Activated naive CD8-positive, alpha-beta T cell treated with anti-CD3 and anti-CD28 coated beads, Interleukin-2, amount 50 U/mL, for 24 hours (primary cell): Measurements from ENCODE around the gene GDNF.
"Not testable (repeated sequence)": the region's sequence is repeated elsewhere in the genome, so short reads cannot be mapped to it uniquely, and the experiment has no call there.

Source experiments
- ATAC-seq: fragments of 150-1000 bp; cut with Tn5 transposase; one replicate; pipeline ENCODE4 v1.10.0; 2021
- DNase-seq: peaks from one replicate; pipeline ENCODE4 v3.0.0; 2021
- H3K27ac Mint-ChIP-seq: one replicate; pipeline ENCODE4 v1.8.0; 2021; ENCODE audit warnings: mild to moderate bottlenecking, mixed read lengths
- H3K27me3 Mint-ChIP-seq: one replicate; pipeline ENCODE4 v1.8.0; 2021; ENCODE audit warnings: mixed read lengths
- H3K36me3 Mint-ChIP-seq: one replicate; pipeline ENCODE4 v1.8.0; 2021; ENCODE audit warnings: low read depth, mixed read lengths
- H3K4me1 Mint-ChIP-seq: one replicate; pipeline ENCODE4 v1.8.0; 2021; ENCODE audit warnings: mixed read lengths
- H3K4me3 Mint-ChIP-seq: one replicate; pipeline ENCODE4 v1.8.0; 2021; ENCODE audit warnings: mild to moderate bottlenecking, moderate library complexity, mixed read lengths
- H3K9me3 Mint-ChIP-seq: one replicate; pipeline ENCODE4 v1.8.0; 2021; ENCODE audit warnings: mixed read lengths

Gene GDNF

DNA sequence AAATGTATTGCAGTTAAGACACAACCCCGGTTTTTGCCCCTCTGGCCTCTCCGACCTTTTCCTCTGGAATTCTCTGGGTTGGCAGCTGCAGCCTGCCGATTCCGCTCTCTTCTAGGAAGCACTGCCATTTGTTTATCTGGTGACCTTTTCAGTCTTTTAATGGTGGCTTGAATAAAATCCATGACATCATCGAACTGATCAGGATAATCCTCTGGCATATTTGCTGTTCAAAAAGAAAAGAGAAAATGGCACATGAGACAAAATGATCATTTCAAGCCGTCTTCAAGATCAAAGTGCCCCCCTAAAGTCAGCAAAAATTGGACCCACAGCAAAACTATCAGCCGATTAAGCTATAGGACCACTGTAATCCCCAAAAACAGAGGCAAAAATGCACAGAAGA lies 23.9 kb downstream of the GDNF start:
- peaks cover 7% of the 10 kb centered on the region for H3K27me3 Mint-ChIP-seq
- no peak for DNase-seq
- H3K9me3 Mint-ChIP-seq: no peaks in the 10 kb centered on the region
- no peak overlapping the region for H3K27ac Mint-ChIP-seq
- no peaks in the 10 kb centered on the region for H3K36me3 Mint-ChIP-seq
- no peak for ATAC-seq
- no peak overlapping the region for H3K4me3 Mint-ChIP-seq
- H3K4me1 Mint-ChIP-seq: no peaks in the 10 kb centered on the region

DNA sequence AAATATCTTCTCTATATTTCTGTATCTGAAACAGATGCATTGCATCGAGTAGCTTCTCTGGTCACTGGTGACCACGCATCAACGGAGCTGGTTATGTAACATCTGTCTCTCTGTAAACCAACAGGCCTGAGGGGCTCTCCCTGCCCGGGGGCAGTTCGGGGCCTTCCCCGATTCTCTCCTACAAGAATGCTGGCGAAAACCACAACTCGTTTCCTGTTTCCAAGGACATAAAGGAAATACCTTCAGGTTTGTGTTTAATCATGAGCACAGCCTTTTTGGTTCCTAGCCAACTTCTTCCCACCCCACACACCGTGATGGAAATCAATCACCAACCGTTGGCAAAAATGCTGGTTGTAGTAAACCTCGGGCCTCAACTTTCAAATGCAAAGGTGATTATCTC lies 25.1 kb downstream of the GDNF start:
- Mint-ChIP-seq H3K4me3 (no peak overlapping the region), H3K36me3 (no peaks in the 10 kb centered on the region), H3K9me3 (no peaks in the 10 kb centered on the region), H3K4me1 (no peaks in the 10 kb centered on the region), H3K27me3 (peaks cover 10% of the 10 kb centered on the region), H3K27ac (no peak overlapping the region)
- no peak for ATAC-seq
- no peak for DNase-seq

DNA sequence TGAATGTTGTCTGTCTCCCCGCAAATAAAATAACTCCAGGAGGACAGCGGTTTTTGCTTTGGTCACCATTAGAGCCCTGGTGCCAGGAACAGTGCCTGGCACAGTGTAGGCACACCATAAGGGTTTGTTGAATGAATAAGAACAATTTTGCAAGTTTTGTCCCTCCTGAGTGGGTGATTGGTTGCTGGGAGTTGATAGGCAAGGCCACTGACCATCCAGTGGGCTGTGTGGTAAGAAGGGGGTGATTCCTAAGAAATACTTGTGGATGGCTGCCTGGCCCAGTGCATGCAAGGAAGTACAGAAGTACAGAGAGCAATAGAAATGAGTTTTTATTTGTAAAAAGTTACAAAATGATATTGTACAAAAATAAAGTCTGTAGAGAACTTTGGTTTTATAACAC lies 27.5 kb downstream of the GDNF start:
- no peaks in the 10 kb centered on the region for H3K4me1 Mint-ChIP-seq
- DNase-seq (no peak), ATAC-seq (no peak)
- H3K36me3 Mint-ChIP-seq: no peaks in the 10 kb centered on the region
- H3K27me3 Mint-ChIP-seq: peaks cover 6% of the 10 kb centered on the region
- H3K27ac Mint-ChIP-seq: no peak overlapping the region
- no peak overlapping the region for H3K4me3 Mint-ChIP-seq
- H3K9me3 Mint-ChIP-seq: no peaks in the 10 kb centered on the region

DNA sequence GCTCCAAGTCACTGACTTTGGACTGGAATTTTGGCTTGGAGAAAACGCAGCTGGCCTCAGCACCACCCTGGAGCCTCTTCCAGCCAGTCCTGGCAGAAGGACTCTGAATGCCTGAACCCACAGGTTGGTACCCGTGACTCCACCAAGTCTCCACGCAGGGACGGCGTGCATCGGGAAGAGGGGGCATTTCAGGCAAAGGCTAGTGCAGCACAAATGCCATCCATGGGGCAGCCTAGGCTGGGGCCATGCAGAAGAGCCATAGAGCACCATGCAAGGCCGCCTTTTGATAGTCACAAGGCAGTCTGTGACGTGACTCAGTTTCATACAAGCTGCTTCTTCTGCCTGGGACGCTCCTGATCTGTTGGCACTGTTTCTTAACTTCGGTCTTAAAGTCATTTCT lies 28.0 kb downstream of the GDNF start:
- H3K36me3 Mint-ChIP-seq: no peaks in the 10 kb centered on the region
- no peaks in the 10 kb centered on the region for H3K4me1 Mint-ChIP-seq
- H3K4me3 Mint-ChIP-seq: no peak overlapping the region
- DNase-seq: no peak
- H3K9me3 Mint-ChIP-seq: no peaks in the 10 kb centered on the region
- H3K27ac Mint-ChIP-seq: no peak overlapping the region
- H3K27me3 Mint-ChIP-seq: peaks cover 6% of the 10 kb centered on the region
- ATAC-seq: no peak

DNA sequence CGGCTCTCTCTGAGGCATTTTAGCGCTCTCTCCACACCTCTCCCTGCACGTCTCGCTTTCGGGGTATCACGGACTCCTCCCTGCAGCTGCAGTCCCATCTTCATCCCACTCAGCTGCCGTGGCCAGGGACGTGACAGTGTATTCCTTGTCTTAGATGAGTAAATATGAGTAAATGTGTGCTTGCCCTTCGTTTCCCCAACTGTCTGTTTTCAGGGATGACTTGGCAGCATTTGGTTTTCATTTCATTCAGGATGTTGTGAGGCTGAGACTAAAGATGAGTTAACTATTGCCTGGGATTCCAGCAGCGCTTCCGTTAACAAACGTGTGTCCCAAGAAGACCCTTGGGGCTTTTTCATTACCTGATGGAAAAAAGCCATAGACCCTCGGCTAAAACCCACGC lies 29.5 kb downstream of the GDNF start:
- Mint-ChIP-seq H3K4me1 (no peaks in the 10 kb centered on the region), H3K4me3 (no peak overlapping the region), H3K27me3 (peaks cover 4% of the 10 kb centered on the region), H3K9me3 (no peaks in the 10 kb centered on the region), H3K27ac (no peak overlapping the region), H3K36me3 (no peaks in the 10 kb centered on the region)
- ATAC-seq: no peak
- DNase-seq: no peak

DNA sequence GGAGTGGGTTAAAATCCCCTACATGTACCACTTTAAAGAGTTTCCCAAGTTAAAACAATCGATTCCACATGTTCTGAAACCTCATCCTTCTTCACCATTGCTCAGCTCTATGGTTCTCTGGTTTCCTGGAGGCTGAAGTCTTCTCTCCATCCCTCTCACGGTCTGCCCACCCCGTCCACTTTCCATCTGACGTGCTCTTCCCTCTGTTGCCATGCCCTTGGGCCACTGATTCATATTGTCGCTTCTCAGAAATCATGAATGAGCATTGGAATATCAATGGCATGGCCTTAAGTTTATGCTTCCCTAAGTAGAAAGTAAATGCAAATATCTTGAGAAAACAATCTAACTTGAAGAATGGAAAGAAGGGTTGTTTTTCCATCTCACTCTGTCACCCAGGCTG lies 30.9 kb downstream of the GDNF start:
- Mint-ChIP-seq H3K27ac (no peak overlapping the region), H3K4me3 (no peak overlapping the region), H3K9me3 (no peaks in the 10 kb centered on the region), H3K27me3 (peaks cover 3% of the 10 kb centered on the region), H3K4me1 (no peaks in the 10 kb centered on the region), H3K36me3 (no peaks in the 10 kb centered on the region)
- no peak for DNase-seq
- ATAC-seq: no peak

DNA sequence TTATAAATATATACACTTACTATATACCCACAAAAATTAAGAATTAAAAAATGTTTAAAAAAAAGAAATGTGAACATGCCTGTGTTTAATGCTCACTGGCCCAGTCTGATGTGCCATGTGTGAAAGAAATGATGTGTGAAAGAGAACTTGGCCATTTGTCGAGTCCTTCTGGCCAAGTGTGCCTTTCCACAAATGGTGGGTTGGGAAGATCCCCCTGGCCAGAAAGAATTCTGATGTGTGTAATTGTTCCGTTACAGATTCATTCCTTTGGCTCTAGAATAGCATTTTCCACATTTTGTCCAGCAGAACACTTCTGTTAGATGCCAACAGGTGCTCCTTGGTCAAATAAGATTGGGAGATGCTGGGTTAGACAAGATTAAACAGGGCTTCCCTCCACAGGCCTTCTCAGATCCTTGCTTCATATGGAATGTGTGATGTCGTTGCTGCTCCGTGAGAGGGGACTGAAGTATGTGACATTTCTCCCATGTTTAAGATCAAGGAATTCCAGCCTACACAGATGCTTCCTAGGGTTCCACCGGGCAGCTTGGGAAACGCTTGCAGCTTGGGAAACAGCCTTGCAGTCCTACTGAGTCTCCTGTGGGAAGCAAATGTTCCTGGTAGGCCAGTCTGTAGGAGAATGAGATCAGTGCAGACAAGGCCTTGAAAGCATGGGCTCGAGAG lies 32.1 kb downstream of the GDNF start:
- Mint-ChIP-seq H3K4me3 (no peak overlapping the region), H3K9me3 (no peaks in the 10 kb centered on the region), H3K4me1 (no peaks in the 10 kb centered on the region), H3K27ac (no peak overlapping the region), H3K36me3 (no peaks in the 10 kb centered on the region), H3K27me3 (peaks cover 3% of the 10 kb centered on the region)
- DNase-seq (no peak), ATAC-seq (no peak)

DNA sequence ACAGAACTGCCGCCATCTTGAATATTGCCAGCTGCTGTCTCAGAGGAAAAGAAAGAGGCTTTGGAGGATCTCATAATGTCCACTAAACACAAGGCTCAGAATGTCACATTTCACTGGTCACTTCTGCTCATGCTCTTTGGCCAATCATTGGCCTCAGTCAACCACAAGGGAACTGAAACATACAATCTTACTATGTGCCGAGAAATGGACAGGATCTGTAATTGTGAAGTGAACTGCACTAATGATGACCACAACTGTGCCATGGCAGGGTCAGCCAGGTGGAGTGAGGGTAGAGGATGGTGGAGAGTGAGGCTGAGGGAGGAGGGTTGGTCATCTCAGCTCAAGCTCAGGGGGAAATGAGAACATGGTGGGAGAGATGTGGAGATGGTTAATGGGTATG lies 32.8 kb downstream of the GDNF start:
- H3K36me3 Mint-ChIP-seq: no peaks in the 10 kb centered on the region
- DNase-seq: no peak
- H3K4me1 Mint-ChIP-seq: no peaks in the 10 kb centered on the region
- H3K9me3 Mint-ChIP-seq: no peaks in the 10 kb centered on the region
- no peak overlapping the region for H3K27ac Mint-ChIP-seq
- no peak for ATAC-seq
- peaks cover 3% of the 10 kb centered on the region for H3K27me3 Mint-ChIP-seq
- no peak overlapping the region for H3K4me3 Mint-ChIP-seq

DNA sequence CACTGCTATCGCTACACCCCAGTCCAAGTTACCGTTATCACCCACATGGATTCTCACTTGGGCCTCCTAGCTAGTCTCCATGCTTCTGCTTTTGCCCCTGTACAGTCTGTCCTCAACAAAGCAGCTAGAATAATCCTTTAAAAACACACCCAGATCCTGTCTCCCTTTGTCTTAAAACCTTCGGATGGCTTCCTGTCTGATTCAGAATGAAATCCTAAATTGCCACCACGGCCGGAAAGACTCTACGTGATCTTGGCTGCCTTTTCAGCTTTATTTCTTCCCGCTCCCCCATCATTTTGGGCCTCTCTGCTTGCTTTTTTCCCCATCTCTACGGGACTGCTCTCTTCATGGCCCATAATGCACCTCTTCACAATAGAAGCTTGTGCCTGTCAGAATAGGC lies 33.4 kb downstream of the GDNF start:
- H3K4me1 Mint-ChIP-seq: no peaks in the 10 kb centered on the region
- H3K27me3 Mint-ChIP-seq: peaks cover 3% of the 10 kb centered on the region
- no peak overlapping the region for H3K4me3 Mint-ChIP-seq
- ATAC-seq: no peak
- H3K27ac Mint-ChIP-seq: no peak overlapping the region
- DNase-seq: no peak
- H3K9me3 Mint-ChIP-seq: no peaks in the 10 kb centered on the region
- H3K36me3 Mint-ChIP-seq: no peaks in the 10 kb centered on the region

DNA sequence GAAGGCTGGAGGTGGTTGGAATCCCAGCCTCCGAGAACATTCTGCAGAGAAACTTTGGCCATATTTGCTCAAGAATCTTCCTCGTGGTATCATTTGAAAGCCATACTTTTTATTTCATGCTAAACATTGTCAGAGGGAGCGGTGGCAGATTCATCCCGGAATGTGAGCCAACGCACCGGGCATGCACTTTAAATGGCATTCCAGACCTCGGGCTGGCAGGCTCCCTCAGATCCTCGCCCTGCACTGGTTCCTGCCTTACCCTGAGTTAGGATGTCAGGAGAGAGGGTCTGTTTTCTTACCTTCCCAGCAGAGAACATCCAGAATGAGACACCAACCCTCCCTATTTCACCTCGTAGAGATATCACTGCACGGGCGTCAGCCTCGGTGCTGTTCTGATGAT lies 33.8 kb downstream of the GDNF start:
- DNase-seq: no peak
- peaks cover 3% of the 10 kb centered on the region for H3K27me3 Mint-ChIP-seq
- H3K36me3 Mint-ChIP-seq: no peaks in the 10 kb centered on the region
- H3K9me3 Mint-ChIP-seq: no peaks in the 10 kb centered on the region
- no peak for ATAC-seq
- no peak overlapping the region for H3K27ac Mint-ChIP-seq
- H3K4me3 Mint-ChIP-seq: no peak overlapping the region
- no peaks in the 10 kb centered on the region for H3K4me1 Mint-ChIP-seq

DNA sequence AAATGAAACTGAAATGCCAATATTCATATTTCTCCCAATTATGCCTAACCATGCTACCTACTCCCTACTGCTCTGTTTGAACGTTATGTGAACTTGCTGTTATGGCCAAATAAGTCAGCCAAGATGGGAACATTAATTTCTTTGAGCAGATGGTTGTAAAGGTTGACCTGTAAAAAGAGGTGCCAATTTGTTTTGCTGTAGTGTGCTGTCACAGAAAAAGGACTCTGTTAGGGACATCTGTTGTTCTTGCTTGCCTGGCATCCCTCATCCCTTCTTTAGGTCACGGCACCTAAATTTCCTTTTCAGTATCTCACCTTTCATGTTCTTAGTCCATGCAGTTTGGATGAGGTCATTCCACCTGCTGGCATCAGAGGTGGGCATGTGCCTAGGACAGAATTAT lies 35.4 kb downstream of the GDNF start:
- DNase-seq (no peak), ATAC-seq (no peak)
- Mint-ChIP-seq H3K4me1 (no peaks in the 10 kb centered on the region), H3K36me3 (no peaks in the 10 kb centered on the region), H3K27me3 (no peaks in the 10 kb centered on the region), H3K4me3 (no peak overlapping the region), H3K27ac (no peak overlapping the region), H3K9me3 (no peaks in the 10 kb centered on the region)

DNA sequence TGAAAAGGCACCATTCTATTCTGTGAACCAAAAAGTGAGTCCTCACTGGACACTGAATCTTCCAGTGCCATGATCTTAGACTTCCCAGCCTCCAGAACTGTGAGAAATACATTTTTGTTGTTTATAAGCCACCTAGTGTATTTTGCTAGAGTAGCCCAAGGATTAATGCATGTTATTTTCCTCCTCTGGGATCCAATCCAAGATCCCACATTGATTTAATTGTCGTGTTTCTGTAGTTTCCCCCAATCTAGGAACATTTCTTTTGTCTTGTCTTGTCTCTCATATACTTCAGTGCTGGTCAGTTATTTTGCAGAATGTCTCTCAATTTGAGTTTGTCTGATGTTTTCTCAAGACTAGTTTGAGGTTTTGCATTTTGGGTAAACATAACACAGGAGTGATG lies 36.4 kb downstream of the GDNF start:
- DNase-seq: no peak
- Mint-ChIP-seq H3K36me3 (no peaks in the 10 kb centered on the region), H3K27ac (no peak overlapping the region), H3K4me3 (no peak overlapping the region), H3K4me1 (no peaks in the 10 kb centered on the region), H3K27me3 (no peaks in the 10 kb centered on the region), H3K9me3 (no peaks in the 10 kb centered on the region)
- ATAC-seq: no peak

DNA sequence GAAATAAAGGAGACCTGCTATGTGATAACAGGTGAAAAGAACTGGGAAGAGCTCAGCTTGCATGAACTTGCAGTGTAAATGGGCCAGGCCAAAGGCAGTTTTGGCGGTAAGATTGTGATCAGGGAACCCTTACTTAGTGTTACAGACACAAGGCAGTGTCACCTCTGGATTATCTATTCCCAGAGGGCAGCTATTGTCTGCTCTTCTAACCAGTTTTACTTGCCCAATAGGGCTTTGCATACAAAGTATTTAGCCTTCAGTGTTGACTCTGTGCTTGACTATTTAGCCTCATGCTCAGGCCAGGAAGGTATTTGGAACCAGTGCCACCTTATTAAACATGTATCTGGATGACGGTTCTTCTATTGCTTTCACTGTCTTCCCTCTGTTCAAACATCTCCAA lies 38.3 kb downstream of the GDNF start:
- Mint-ChIP-seq H3K36me3 (no peaks in the 10 kb centered on the region), H3K4me1 (no peaks in the 10 kb centered on the region)

DNA sequence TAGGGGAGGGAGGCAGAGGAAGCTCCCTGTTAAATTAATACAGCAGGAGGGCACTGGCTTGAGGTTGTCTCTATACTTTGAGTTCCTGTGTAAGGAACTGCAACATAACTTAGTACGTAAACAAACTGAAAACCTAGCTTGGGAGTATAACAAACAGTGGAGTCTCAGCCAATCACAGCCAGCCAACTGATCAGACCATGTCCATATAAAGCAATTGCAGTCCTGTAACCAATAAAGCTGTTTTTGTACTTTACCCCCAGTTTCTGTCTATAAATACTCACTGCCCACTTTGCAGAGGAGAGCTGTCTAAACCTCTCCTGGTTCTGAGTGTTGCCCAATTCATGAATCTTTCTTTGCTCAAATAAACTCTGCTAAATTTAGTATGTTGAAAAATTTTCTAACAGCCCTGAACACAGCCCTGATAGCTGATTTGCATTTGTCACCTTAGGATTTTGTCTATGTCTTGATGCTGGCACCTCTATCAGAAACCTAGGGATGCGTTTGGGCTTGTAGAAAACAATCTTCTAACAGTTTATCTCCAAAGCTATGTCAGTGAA lies 39.9 kb downstream of the GDNF start:
- Mint-ChIP-seq H3K9me3 (peaks cover 5% of the 10 kb centered on the region), H3K36me3 (no peaks in the 10 kb centered on the region), H3K27ac (no peak overlapping the region), H3K4me1 (no peaks in the 10 kb centered on the region), H3K4me3 (no peak overlapping the region), H3K27me3 (no peaks in the 10 kb centered on the region)
- ATAC-seq (no peak), DNase-seq (no peak)

More for the DNA sequence above, 38.3 kb downstream of the GDNF start:
- ATAC-seq (no peak), DNase-seq (no peak)
- no peak overlapping the region for H3K27ac Mint-ChIP-seq
- H3K4me3 Mint-ChIP-seq: no peak overlapping the region
- H3K27me3 Mint-ChIP-seq: no peaks in the 10 kb centered on the region
- H3K9me3 Mint-ChIP-seq: no peaks in the 10 kb centered on the region

DNA sequence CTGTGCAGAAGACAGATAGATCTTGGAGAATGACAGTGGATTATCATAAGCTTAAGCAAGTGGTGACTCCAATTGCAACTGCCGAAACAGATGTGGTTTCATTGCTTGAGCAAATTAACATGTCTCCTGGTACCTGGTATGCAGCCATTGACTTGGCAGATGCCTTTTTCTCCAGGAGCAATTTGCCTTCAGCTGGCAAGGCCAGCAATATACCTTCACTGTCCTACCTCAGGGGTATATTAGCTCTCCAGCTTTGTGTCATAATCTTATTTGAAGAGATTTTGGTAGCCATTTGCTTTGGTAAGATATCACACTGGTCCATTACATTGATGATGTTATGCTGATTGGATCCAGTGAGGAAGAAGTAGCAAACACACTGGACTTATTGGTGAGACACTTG lies 43.4 kb downstream of the GDNF start:
- not testable (repeated sequence) for H3K27ac Mint-ChIP-seq, H3K27me3 Mint-ChIP-seq, DNase-seq, H3K36me3 Mint-ChIP-seq, H3K4me3 Mint-ChIP-seq, H3K4me1 Mint-ChIP-seq, ATAC-seq
- H3K9me3 Mint-ChIP-seq: peaks cover 22% of the 10 kb centered on the region

DNA sequence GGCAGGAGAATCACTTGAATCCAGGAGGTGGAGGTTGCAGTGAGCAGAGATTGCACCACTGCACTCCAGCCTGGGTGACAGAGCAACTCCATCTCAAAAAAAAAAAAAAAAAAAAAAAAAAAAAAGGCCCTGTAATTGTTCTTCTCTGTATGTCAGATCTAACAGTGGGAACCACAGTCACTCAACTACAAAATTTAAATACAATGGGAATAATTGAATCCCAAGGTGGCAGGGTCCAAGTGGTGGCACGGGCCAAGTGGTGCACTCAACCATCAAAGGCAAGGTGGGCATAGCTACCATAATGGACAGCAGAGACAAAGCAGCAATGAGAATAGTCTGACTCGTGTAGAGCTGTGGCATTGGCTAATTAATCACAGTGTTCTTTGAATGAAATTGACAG lies 44.5 kb downstream of the GDNF start:
- not testable (repeated sequence) for ATAC-seq, H3K36me3 Mint-ChIP-seq, H3K27ac Mint-ChIP-seq, H3K27me3 Mint-ChIP-seq, H3K4me1 Mint-ChIP-seq, DNase-seq, H3K4me3 Mint-ChIP-seq
- peaks cover 22% of the 10 kb centered on the region for H3K9me3 Mint-ChIP-seq
